OCI-LY7 (cell line): ENCODE data around the gene SPPL2B.

ENCODE experiments used
- EZH2phosphoT487 ChIP-seq: fragments of 200-600 bp; sonication (generic); IDR thresholded peaks from 2 replicates; pipeline ENCODE4 v1.6.1; 2018; ENCODE audit warnings: low read depth, borderline replicate concordance, mild to moderate bottlenecking, mixed run types, antibody characterized with exemption, low read length, moderate library complexity, mixed read lengths
- TF ChIP-seq, protein P1 (sequence below): fragments of 200-600 bp; sonication (generic); conservative IDR thresholded peaks from 2 replicates; pipeline ENCODE4 v1.5.1; 2014; ENCODE audit warnings: mild to moderate bottlenecking, antibody characterized with exemption, low read length, moderate library complexity, mixed read lengths

DNA sequence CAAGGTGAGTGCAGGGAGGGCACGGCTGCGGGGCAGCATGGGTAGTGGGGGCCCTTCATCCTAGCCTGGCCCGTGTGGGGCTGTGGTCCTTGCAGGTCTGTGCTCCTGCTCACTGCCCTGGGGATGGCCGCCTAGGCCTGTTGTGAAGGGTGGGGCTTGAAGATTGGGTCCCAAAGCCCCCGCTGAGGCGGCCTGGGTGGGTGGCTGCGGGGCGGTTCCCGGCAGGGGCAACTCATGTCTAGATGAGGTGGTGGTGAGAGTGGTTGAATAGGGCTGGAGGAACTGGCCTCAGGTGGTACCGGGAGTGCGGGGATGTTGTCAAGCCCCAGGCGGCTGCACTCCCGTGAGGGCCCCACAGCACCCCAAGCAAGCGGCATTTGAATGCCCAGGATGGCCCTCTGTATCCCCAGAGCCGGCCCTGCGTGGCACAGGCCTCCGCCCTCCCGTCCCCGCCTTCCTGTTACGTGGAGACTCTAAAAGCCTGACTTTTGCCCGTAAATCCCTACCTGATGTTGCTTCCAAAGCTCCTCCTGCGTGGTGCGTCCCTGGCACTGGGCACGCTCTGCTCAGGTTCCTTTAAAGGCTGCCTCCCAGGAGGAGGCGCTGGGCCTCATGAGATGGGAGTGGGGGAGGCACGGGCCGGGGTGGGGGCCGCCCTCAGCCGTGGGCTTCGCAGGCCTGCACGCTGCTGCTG lies 15.0 kb downstream of the SPPL2B start:
- TF ChIP-seq, protein P1, sequence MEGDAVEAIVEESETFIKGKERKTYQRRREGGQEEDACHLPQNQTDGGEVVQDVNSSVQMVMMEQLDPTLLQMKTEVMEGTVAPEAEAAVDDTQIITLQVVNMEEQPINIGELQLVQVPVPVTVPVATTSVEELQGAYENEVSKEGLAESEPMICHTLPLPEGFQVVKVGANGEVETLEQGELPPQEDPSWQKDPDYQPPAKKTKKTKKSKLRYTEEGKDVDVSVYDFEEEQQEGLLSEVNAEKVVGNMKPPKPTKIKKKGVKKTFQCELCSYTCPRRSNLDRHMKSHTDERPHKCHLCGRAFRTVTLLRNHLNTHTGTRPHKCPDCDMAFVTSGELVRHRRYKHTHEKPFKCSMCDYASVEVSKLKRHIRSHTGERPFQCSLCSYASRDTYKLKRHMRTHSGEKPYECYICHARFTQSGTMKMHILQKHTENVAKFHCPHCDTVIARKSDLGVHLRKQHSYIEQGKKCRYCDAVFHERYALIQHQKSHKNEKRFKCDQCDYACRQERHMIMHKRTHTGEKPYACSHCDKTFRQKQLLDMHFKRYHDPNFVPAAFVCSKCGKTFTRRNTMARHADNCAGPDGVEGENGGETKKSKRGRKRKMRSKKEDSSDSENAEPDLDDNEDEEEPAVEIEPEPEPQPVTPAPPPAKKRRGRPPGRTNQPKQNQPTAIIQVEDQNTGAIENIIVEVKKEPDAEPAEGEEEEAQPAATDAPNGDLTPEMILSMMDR = no peak
- no peak for TF ChIP-seq EZH2phosphoT487
